Neural cell (in vitro differentiated cells): Measurements from ENCODE around the gene ACBD3. TPM values are rescaled to one million over a fixed set of nuclear protein-coding genes. Genes with fewer than 3 reads are reported as not detected.

ENCODE experiments used
- H2AFZ ChIP-seq: fragments of 200-600, 300-800 bp; sonication (generic), shearing (Covaris generic); 2 replicates; pipeline ENCODE4 v1.6.0; 2014; ENCODE audit warnings: low read depth, mild to moderate bottlenecking, antibody characterized with exemption, low read length, moderate library complexity
- H3F3A ChIP-seq: fragments of 200-600 bp; shearing (Covaris generic); 2 replicates; pipeline ENCODE4 v1.6.1; 2016; ENCODE audit warnings: mild to moderate bottlenecking, moderate library complexity, mixed read lengths, antibody characterized with exemption, low read length; ENCODE audit not compliant: insufficient read depth, poor library complexity, severe bottlenecking
- H3K27ac ChIP-seq: fragments of 200-600, 300-800 bp; sonication (generic), shearing (Covaris generic); 2 replicates; pipeline ENCODE4 v1.5.1; 2014; ENCODE audit warnings: mild to moderate bottlenecking, low read length, moderate library complexity
- H3K27me3 ChIP-seq: fragments of 300-800, 200-600 bp; sonication (generic), shearing (Covaris generic); 2 replicates; pipeline ENCODE4 v1.6.0; 2014; ENCODE audit warnings: mild to moderate bottlenecking, low read depth, low read length, moderate library complexity; ENCODE audit not compliant: insufficient read depth
- H3K36me3 ChIP-seq: fragments of 300-800, 200-600 bp; sonication (generic), shearing (Covaris generic); 2 replicates; pipeline ENCODE4 v1.5.1; 2014; ENCODE audit warnings: mild to moderate bottlenecking, antibody characterized with exemption, low read length, moderate library complexity; ENCODE audit not compliant: insufficient read depth
- H3K4me2 ChIP-seq: fragments of 300-800, 200-600 bp; sonication (generic), shearing (Covaris generic); 2 replicates; pipeline ENCODE4 v1.6.0; 2014; ENCODE audit warnings: mild to moderate bottlenecking, low read length
- H3K4me3 ChIP-seq: fragments of 300-800, 200-600 bp; sonication (generic), shearing (Covaris generic); 2 replicates; pipeline ENCODE4 v1.5.1; 2014; ENCODE audit warnings: mild to moderate bottlenecking, low read length, moderate library complexity
- H3K79me2 ChIP-seq: fragments of 200-600 bp; shearing (Covaris generic); replicated peaks from 2 replicates; pipeline ENCODE4 v1.6.0; 2014; ENCODE audit warnings: mild to moderate bottlenecking, low read length, moderate library complexity; ENCODE audit not compliant: insufficient read depth
- H3K9ac ChIP-seq: fragments of 300-800, 200-600 bp; sonication (generic), shearing (Covaris generic); 2 replicates; pipeline ENCODE4 v1.6.1; 2016; ENCODE audit warnings: mild to moderate bottlenecking, low read length, mixed read lengths
- H3K9me2 ChIP-seq: fragments of 200-600 bp; shearing (Covaris generic); 2 replicates; pipeline ENCODE4 v1.6.1; 2016; ENCODE audit warnings: mild to moderate bottlenecking, low read length, mixed read lengths; ENCODE audit not compliant: insufficient read depth
- H3K9me3 ChIP-seq: fragments of 200-600, 300-800 bp; sonication (generic), shearing (Covaris generic); 2 replicates; pipeline ENCODE4 v1.6.1; 2016; ENCODE audit warnings: mild to moderate bottlenecking, mixed run types, low read length, moderate library complexity, mixed read lengths
- H4K20me1 ChIP-seq: fragments of 200-600 bp; shearing (Covaris generic); 2 replicates; pipeline ENCODE4 v1.6.1; 2016; ENCODE audit warnings: mild to moderate bottlenecking, mixed run types; ENCODE audit not compliant: insufficient read depth
- CTCF ChIP-seq: fragments of 450-650 bp; IDR thresholded peaks from 2 replicates; pipeline ENCODE4 v1.5.1; 2014; ENCODE audit warnings: antibody characterized with exemption, mild to moderate bottlenecking, moderate library complexity; ENCODE audit not compliant: poor library complexity, severe bottlenecking
- EP300 ChIP-seq: fragments of 450-650 bp; conservative IDR thresholded peaks from 2 replicates; pipeline ENCODE4 v1.6.1; 2014; ENCODE audit warnings: antibody characterized with exemption, mild to moderate bottlenecking, moderate library complexity; ENCODE audit not compliant: poor library complexity, severe bottlenecking
- EZH2 ChIP-seq: fragments of 200-600, 300-800 bp; shearing (Covaris generic), sonication (generic); IDR thresholded peaks from 2 replicates; pipeline ENCODE4 v1.6.1; 2014; ENCODE audit warnings: antibody characterized with exemption, low read length, borderline replicate concordance, mild to moderate bottlenecking; ENCODE audit not compliant: insufficient read depth, poor library complexity, severe bottlenecking
- MXI1 ChIP-seq: fragments of 450-650 bp; conservative IDR thresholded peaks from 2 replicates; pipeline ENCODE4 v1.6.1; 2014; ENCODE audit warnings: antibody characterized with exemption, mild to moderate bottlenecking; ENCODE audit not compliant: poor library complexity, severe bottlenecking
- POLR2AphosphoS5 ChIP-seq: IDR thresholded peaks from 2 replicates; pipeline ENCODE4 v1.6.1; 2012
- RAD21 ChIP-seq: fragments of 450-650 bp; conservative IDR thresholded peaks from 2 replicates; pipeline ENCODE4 v1.6.1; 2014; ENCODE audit warnings: antibody characterized with exemption, mild to moderate bottlenecking, moderate library complexity
- REST ChIP-seq: IDR thresholded peaks from 2 replicates; pipeline ENCODE4 v1.6.1; 2012; ENCODE audit warnings: borderline replicate concordance
- SMC3 ChIP-seq: fragments of 450-650 bp; conservative IDR thresholded peaks from 2 replicates; pipeline ENCODE4 v1.6.1; 2014; ENCODE audit warnings: antibody characterized with exemption, mild to moderate bottlenecking, moderate library complexity; ENCODE audit not compliant: poor library complexity
- TAF1 ChIP-seq: IDR thresholded peaks from 2 replicates; pipeline ENCODE4 v1.6.1; 2012; ENCODE audit warnings: low read depth
- polyA plus RNA-seq: library from polyadenylated mRNA; depleted of rRNA; stranded (reverse); fragments of >200 nt; gene quantifications from 2 replicates; pipeline ENCODE4 v1.2.3, GENCODE V29; 2014

ACBD3 gene
- polyA plus RNA-seq, 1 donor from 2014 or later: 30.8 TPM

- H3K4me2 ChIP-seq: no peak overlapping the region
- H3K79me2 ChIP-seq: no peaks in the 10 kb centered on the region
- H3K9ac ChIP-seq: no peak overlapping the region
- H3K9me3 ChIP-seq: no peaks in the 10 kb centered on the region
- no peak overlapping the region for H2AFZ ChIP-seq
- no peaks in the 10 kb centered on the region for H3K36me3 ChIP-seq
- TF ChIP-seq CTCF: no peak
- no peak overlapping the region for H3K4me3 ChIP-seq
- no peaks in the 10 kb centered on the region for H4K20me1 ChIP-seq
- no peaks in the 10 kb centered on the region for H3K9me2 ChIP-seq
- H3K27ac ChIP-seq: no peak overlapping the region
- H3K27me3 ChIP-seq: no peaks in the 10 kb centered on the region
- H3F3A ChIP-seq: no peaks in the 10 kb centered on the region
Observed at GRCh38 chr1:226135709-226136108, 50.8 kb downstream of the ACBD3 start.

GRCh38 chr1:226135059-226135651 is 51.4 kb downstream of the ACBD3 start:
- no peak overlapping the region for H3K27ac ChIP-seq
- H2AFZ ChIP-seq: no peak overlapping the region
- no peaks in the 10 kb centered on the region for H3K36me3 ChIP-seq
- H3K4me2 ChIP-seq: no peak overlapping the region
- no peak overlapping the region for H3K9ac ChIP-seq
- H3K9me2 ChIP-seq: no peaks in the 10 kb centered on the region
- no peaks in the 10 kb centered on the region for H3F3A ChIP-seq
- no peaks in the 10 kb centered on the region for H3K79me2 ChIP-seq
- no peaks in the 10 kb centered on the region for H3K9me3 ChIP-seq
- H3K4me3 ChIP-seq: no peak overlapping the region
- TF ChIP-seq EP300: no peak
- H4K20me1 ChIP-seq: no peaks in the 10 kb centered on the region
- no peaks in the 10 kb centered on the region for H3K27me3 ChIP-seq

- no peaks in the 10 kb centered on the region for H3F3A ChIP-seq
- no peak overlapping the region for H2AFZ ChIP-seq
- H3K27me3 ChIP-seq: no peaks in the 10 kb centered on the region
- no peaks in the 10 kb centered on the region for H3K9me3 ChIP-seq
- H3K4me3 ChIP-seq: no peak overlapping the region
- H3K9ac ChIP-seq: no peak overlapping the region
- TF ChIP-seq MXI1 (no peak), RAD21 (no peak), POLR2AphosphoS5 (no peak), TAF1 (no peak), SMC3 (no peak), CTCF (no peak), EZH2 (no peak), EP300 (no peak), REST (no peak)
- H3K36me3 ChIP-seq: no peaks in the 10 kb centered on the region
- no peaks in the 10 kb centered on the region for H3K79me2 ChIP-seq
- H3K9me2 ChIP-seq: no peaks in the 10 kb centered on the region
- no peak overlapping the region for H3K4me2 ChIP-seq
- no peak overlapping the region for H3K27ac ChIP-seq
- H4K20me1 ChIP-seq: no peaks in the 10 kb centered on the region
Observed at GRCh38 chr1:226134170-226135058, 52.1 kb downstream of the ACBD3 start.
